NCI-H2171 treated with DMSO at 0.1 percent for 48 hours (cell line): Measurements from ENCODE around the gene ZNF628.
"Not testable (repeated sequence)": the region's sequence is repeated elsewhere in the genome, so short reads cannot be mapped to it uniquely, and the experiment has no call there.

Experiments
- DNase-seq: peaks from one replicate; lab custom pipeline; 2025; lab: John Stamatoyannopoulos, UW

Gene ZNF628

GRCh38 chr19:55476100-55476775 is at the start of gene ZNF628:
Gene ZNF628, plus strand, starts transcription at chr19:55476617. Its CDS starts 3,294 bp downstream, at chr19:55479911.
- peak; percentile 97 for DNase-seq

- no peak for DNase-seq
These were observed 45.2 kb upstream of the ZNF628 start for GRCh38 chr19:55431183-55431582.

GRCh38 chr19:55432241-55432959 is 44.0 kb upstream of the ZNF628 start:
- no peak for DNase-seq

- DNase-seq, result no peak
These were observed 43.1 kb upstream of the ZNF628 start for GRCh38 chr19:55433292-55433691.

GRCh38 chr19:55434356-55434919 is 42.0 kb upstream of the ZNF628 start:
- DNase-seq, result no peak

- no peak for DNase-seq
These were observed 41.4 kb upstream of the ZNF628 start for GRCh38 chr19:55435020-55435419.

GRCh38 chr19:55436847-55437246 is 39.6 kb upstream of the ZNF628 start:
- DNase-seq, result no peak

GRCh38 chr19:55437410-55437809 is 39.0 kb upstream of the ZNF628 start:
- DNase-seq, result peak; percentile 25

- DNase-seq, result no peak
These were observed 37.4 kb upstream of the ZNF628 start for GRCh38 chr19:55439052-55439451.

- DNase-seq, result no peak
These were observed 35.9 kb upstream of the ZNF628 start for GRCh38 chr19:55440411-55441105.

- no peak for DNase-seq
These were observed 35.1 kb upstream of the ZNF628 start for GRCh38 chr19:55441319-55441691.

- peak; percentile 56 for DNase-seq
These were observed 34.6 kb upstream of the ZNF628 start for GRCh38 chr19:55441692-55442321.

GRCh38 chr19:55442372-55442961 is 34.0 kb upstream of the ZNF628 start:
- DNase-seq, result peak; percentile 53

- peak; percentile 28 for DNase-seq
These were observed 33.2 kb upstream of the ZNF628 start, which contains the start of gene SHISA7 for GRCh38 chr19:55443045-55443823. Gene SHISA7, minus strand, starts transcription at chr19:55443300. Its CDS starts 437 bp downstream, at chr19:55442863.

- DNase-seq, result no peak
These were observed 32.5 kb upstream of the ZNF628 start for GRCh38 chr19:55443824-55444480.

GRCh38 chr19:55444646-55445045 is 31.8 kb upstream of the ZNF628 start:
- DNase-seq, result no peak

GRCh38 chr19:55446060-55446459 is 30.4 kb upstream of the ZNF628 start:
- no peak for DNase-seq

- peak; percentile 80 for DNase-seq
These were observed 28.8 kb upstream of the ZNF628 start for GRCh38 chr19:55447421-55448174.

- not testable (repeated sequence) for DNase-seq
These were observed 28.3 kb upstream of the ZNF628 start for GRCh38 chr19:55448175-55448490.

- no peak for DNase-seq
These were observed 26.9 kb upstream of the ZNF628 start for GRCh38 chr19:55449469-55449868.
